ENCODE results near the gene ZNF117. TPM values are rescaled to one million over a fixed set of nuclear protein-coding genes. Genes with fewer than 3 reads are reported as not detected.
"Not testable (repeated sequence)": the region's sequence is repeated elsewhere in the genome, so short reads cannot be mapped to it uniquely, and the experiment has no call there.

The ZNF117 gene
- total RNA-seq, 1 donor from 2014 or later: 42.5 TPM

DNA sequence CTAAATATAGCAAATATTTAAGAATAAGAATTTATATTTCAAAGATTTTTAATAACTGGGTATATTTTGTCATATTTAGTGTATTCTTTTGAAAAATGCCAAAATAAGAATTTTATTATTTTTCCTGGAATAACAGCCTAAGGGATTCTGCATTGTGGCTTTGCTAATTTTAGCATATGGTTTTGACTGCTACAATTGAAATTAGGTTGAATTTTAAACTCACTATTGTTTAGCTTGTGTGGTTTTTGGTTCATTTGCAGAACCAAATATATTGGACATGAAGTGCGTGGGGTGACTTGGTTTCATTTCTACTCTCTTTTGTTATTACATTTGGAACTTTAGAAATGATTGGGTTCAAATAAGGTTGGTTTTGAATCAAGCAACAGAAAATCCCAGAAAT is 52.3 kb downstream of the ZNF117 start:
- H3K27me3 Mint-ChIP-seq (ENCODE audit: low read depth): no peaks in the 10 kb centered on the region
- H3K27ac Mint-ChIP-seq: no peak overlapping the region
- TF ChIP-seq, protein P1, sequence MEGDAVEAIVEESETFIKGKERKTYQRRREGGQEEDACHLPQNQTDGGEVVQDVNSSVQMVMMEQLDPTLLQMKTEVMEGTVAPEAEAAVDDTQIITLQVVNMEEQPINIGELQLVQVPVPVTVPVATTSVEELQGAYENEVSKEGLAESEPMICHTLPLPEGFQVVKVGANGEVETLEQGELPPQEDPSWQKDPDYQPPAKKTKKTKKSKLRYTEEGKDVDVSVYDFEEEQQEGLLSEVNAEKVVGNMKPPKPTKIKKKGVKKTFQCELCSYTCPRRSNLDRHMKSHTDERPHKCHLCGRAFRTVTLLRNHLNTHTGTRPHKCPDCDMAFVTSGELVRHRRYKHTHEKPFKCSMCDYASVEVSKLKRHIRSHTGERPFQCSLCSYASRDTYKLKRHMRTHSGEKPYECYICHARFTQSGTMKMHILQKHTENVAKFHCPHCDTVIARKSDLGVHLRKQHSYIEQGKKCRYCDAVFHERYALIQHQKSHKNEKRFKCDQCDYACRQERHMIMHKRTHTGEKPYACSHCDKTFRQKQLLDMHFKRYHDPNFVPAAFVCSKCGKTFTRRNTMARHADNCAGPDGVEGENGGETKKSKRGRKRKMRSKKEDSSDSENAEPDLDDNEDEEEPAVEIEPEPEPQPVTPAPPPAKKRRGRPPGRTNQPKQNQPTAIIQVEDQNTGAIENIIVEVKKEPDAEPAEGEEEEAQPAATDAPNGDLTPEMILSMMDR (IDR thresholded peaks at IDR 0.05; ENCODE audit: unreplicated experiment): no peak
- DNase-seq (ENCODE audit: low spot score in 2 of 2, unreplicated experiment in 2 of 2): no peak
- no peaks in the 10 kb centered on the region for H3K4me1 Mint-ChIP-seq
- no peaks in the 10 kb centered on the region for H3K9me3 Mint-ChIP-seq
- H3K36me3 Mint-ChIP-seq: no peaks in the 10 kb centered on the region
- no peak overlapping the region for H3K4me3 Mint-ChIP-seq

- H3K27ac Mint-ChIP-seq: no peak overlapping the region
- H3K36me3 Mint-ChIP-seq: peaks cover 10% of the 10 kb centered on the region
- no peak overlapping the region for H3K4me3 Mint-ChIP-seq
- no peaks in the 10 kb centered on the region for H3K4me1 Mint-ChIP-seq
- DNase-seq (ENCODE audit: low spot score in 2 of 2, unreplicated experiment in 2 of 2): no peak
- TF ChIP-seq, protein P1 (IDR thresholded peaks at IDR 0.05; ENCODE audit: unreplicated experiment): no peak
- H3K27me3 Mint-ChIP-seq (ENCODE audit: low read depth): no peaks in the 10 kb centered on the region
- H3K9me3 Mint-ChIP-seq: peaks cover 11% of the 10 kb centered on the region
Observed at GRCh38 chr7:64934478-64934877, 56.4 kb downstream of the ZNF117 start.

DNA sequence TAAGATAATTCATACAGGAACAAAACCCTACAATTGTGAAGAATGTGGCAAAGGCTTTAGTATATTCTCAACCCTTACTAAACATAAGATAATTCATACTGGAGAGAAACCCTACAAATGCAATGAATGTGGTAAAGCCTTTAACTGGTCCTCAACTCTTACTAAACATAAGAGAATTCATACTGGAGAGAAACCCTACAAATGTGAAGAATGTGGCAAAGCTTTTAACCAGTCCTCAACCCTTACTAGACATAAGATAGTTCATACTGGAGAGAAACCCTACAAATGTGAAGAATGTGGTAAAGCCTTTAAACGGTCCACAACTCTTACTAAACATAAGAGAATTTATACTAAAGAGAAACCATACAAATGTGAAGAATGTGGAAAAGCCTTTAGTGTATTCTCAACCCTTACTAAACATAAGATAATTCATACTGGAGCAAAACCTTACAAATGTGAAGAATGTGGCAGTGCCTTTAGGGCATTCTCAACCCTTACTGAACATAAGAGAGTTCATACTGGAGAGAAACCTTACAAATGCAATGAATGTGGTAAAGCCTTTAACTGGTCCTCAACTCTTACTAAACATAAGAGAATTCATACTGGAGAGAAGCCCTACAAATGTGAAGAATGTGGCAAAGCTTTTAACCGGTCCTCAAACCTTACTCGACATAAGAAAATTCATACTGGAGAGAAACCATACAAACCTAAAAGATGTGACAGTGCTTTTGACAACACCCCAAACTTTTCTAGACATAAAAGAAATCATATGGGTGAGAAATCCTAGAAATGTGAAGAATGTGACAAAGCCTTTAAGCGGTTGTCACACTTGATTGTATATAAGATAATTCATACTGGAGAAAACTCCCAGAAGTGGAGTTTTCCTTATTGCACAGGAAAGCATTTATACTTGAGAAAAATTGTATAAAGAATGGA is 62.3 kb downstream of the ZNF117 start:
- not testable (repeated sequence) for DNase-seq (ENCODE audit: low spot score in 2 of 2, unreplicated experiment in 2 of 2); H3K4me3 Mint-ChIP-seq; H3K27ac Mint-ChIP-seq; H3K27me3 Mint-ChIP-seq (ENCODE audit: low read depth); H3K4me1 Mint-ChIP-seq
- peaks cover 56% of the 10 kb centered on the region for H3K9me3 Mint-ChIP-seq
- peaks cover 62% of the 10 kb centered on the region for H3K36me3 Mint-ChIP-seq

Other genes starting within 250 kb of the ZNF117 start
- gene ZNF138, start 196.6 kb downstream of the ZNF117 start, total RNA-seq: 16.1 to 17.4 TPM (median 17.1 TPM) in 3 replicates
- gene ZNF273, start 87.8 kb downstream of the ZNF117 start, total RNA-seq: 6.7 to 7.6 TPM (median 7.3 TPM) in 3 replicates
- 54.9 to 57.6 TPM (median 56.6 TPM) in 3 replicates for gene ERV3-1, start 15.7 kb upstream of the ZNF117 start, total RNA-seq

All from mesothelial cell of epicardium (in vitro differentiated cells).